ENCODE measurements around the gene PRRC2A.

Gene PRRC2A

DNA sequence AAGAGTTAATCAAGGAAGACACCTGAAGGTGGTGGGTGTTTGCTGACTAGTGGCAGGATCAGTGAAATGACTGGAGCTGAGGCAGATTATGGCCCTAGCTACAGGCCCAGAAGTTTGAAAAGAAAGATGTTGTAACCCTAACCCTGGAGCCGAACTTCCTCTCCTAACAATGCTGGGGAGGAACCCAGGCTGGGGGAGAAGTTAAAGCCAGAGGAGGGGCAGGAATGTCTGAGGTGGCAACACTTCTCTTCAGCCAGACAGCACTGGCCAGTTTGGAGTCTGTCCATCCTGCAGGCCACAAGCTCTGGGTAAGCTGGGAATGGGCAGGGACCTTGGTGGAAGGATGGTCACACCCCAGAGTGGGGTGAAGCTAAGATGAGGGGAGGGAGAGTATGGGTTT, 34.5 kb upstream of the PRRC2A start, which contains the start of gene LST1 (continued):
- no peak for TF ChIP-seq ZNF837 (tag by site-specific recombination; IDR thresholded peaks at IDR 0.05)

DNA sequence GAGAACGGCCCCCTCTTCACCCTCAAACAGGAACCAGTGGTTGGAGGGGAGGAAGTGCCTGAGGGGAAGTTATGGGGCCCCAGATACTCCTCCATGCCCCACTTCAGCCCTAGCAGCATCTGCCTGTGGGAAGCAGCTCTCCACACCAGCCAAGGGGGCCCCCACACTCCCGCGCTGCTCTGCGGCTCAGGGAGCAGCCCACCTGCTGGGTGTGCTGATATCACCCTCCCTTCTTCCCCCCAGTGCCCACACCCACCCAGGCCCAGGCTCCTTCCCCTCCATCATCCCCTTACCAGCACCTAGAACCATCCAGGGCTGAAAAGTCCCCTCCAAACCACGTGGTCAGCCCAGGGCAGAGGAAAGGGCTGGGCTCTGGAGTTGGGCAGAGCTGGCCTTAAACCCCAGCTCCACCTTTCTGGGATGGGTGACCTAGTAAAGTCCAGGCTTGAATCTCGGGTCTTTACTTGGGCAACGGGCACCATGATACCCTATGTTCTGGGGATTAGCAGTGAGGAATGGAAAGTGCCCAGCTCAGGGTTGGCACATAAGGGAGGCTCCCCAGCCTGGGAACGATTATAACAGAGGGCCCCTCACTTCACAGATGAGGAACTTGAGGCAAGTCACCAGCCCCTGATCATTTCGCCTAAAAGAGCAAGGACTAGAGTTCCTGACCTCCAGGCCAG, 33.8 kb upstream of the PRRC2A start:
- POLR2A ChIA-PET = interaction anchor here (0.5 to 0.8 kb wide), 2 partner anchors 12 to 46 kb away, joined by 3 read pairs; no protein-coding TSS in a partner anchor
- Histone ChIP-seq H3K36me3 (ENCODE audit: control insufficient read depth in 2 of 2, insufficient read depth in 1 of 2, low read length in 2 of 2) (no peaks in the 10 kb centered on the region), H3K9me3 (ENCODE audit: control insufficient read depth, insufficient read depth, low read depth, low read length) (no peaks in the 10 kb centered on the region), H3K4me3 (ENCODE audit: low read depth, low read length) (no peak overlapping the region), H3K27ac (ENCODE audit: extremely low read depth, low read depth, low read length) (no peak overlapping the region), H3K4me1 (ENCODE audit: control insufficient read depth, insufficient read depth, low read length) (no peaks in the 10 kb centered on the region)
- CTCF ChIA-PET = interaction anchor here (0.5 to 18.7 kb wide), 12 partner anchors 9 to 390 kb away, joined by 3 to 518 read pairs (median 4); partner anchors contain the start of genes ATP6V1G2 and NCR3
- TF ChIP-seq INSM2 (tag by site-specific recombination; IDR thresholded peaks at IDR 0.05) (no peak), KLF9 (tag by site-specific recombination; IDR thresholded peaks at IDR 0.05; ENCODE audit: low read depth) (no peak), ZNF843 (tag by site-specific recombination; IDR thresholded peaks at IDR 0.05) (no peak), ZNF112 (tag by site-specific recombination; IDR thresholded peaks at IDR 0.05) (no peak), ZNF549 (tag by site-specific recombination; IDR thresholded peaks at IDR 0.05) (no peak), ZFHX2 (tag by site-specific recombination; conservative IDR thresholded peaks at IDR 0.05) (peak; percentile 60), ZNF239 (tag by site-specific recombination; IDR thresholded peaks at IDR 0.05) (no peak), WT1 (tag by site-specific recombination; IDR thresholded peaks at IDR 0.05) (no peak), ZNF513 (tag by site-specific recombination; IDR thresholded peaks at IDR 0.05) (no peak), IKZF3 (tag by site-specific recombination; IDR thresholded peaks at IDR 0.05) (no peak), ZNF324 (tag by site-specific recombination; IDR thresholded peaks at IDR 0.05) (no peak), BCL11A (tag by site-specific recombination; IDR thresholded peaks at IDR 0.05; ENCODE audit: low read depth) (no peak), EGR2 (tag by site-specific recombination; IDR thresholded peaks at IDR 0.05; ENCODE audit: low read depth) (peak; percentile 54; the same call in 1 of the 2 replicates), ZNF596 (tag by site-specific recombination; IDR thresholded peaks at IDR 0.05) (no peak), ZNF518A (tag by site-specific recombination; conservative IDR thresholded peaks at IDR 0.05; ENCODE audit: low read depth) (no peak), ZNF335 (tag by site-specific recombination; conservative IDR thresholded peaks at IDR 0.05) (no peak)
- TF ChIP-seq, protein P1, sequence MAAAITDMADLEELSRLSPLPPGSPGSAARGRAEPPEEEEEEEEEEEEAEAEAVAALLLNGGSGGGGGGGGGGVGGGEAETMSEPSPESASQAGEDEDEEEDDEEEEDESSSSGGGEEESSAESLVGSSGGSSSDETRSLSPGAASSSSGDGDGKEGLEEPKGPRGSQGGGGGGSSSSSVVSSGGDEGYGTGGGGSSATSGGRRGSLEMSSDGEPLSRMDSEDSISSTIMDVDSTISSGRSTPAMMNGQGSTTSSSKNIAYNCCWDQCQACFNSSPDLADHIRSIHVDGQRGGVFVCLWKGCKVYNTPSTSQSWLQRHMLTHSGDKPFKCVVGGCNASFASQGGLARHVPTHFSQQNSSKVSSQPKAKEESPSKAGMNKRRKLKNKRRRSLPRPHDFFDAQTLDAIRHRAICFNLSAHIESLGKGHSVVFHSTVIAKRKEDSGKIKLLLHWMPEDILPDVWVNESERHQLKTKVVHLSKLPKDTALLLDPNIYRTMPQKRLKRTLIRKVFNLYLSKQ (tag by site-specific recombination; IDR thresholded peaks at IDR 0.05; ENCODE audit: borderline replicate concordance) = no peak
- TF ChIP-seq, protein P2, sequence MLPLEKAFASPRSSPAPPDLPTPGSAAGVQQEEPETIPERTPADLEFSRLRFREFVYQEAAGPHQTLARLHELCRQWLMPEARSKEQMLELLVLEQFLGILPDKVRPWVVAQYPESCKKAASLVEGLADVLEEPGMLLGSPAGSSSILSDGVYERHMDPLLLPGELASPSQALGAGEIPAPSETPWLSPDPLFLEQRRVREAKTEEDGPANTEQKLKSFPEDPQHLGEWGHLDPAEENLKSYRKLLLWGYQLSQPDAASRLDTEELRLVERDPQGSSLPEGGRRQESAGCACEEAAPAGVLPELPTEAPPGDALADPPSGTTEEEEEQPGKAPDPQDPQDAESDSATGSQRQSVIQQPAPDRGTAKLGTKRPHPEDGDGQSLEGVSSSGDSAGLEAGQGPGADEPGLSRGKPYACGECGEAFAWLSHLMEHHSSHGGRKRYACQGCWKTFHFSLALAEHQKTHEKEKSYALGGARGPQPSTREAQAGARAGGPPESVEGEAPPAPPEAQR (tag by site-specific recombination; IDR thresholded peaks at IDR 0.05) = no peak
- TF ChIP-seq, protein P3, sequence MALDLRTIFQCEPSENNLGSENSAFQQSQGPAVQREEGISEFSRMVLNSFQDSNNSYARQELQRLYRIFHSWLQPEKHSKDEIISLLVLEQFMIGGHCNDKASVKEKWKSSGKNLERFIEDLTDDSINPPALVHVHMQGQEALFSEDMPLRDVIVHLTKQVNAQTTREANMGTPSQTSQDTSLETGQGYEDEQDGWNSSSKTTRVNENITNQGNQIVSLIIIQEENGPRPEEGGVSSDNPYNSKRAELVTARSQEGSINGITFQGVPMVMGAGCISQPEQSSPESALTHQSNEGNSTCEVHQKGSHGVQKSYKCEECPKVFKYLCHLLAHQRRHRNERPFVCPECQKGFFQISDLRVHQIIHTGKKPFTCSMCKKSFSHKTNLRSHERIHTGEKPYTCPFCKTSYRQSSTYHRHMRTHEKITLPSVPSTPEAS (tag by site-specific recombination; IDR thresholded peaks at IDR 0.05) = no peak
- TF ChIP-seq, protein P4, sequence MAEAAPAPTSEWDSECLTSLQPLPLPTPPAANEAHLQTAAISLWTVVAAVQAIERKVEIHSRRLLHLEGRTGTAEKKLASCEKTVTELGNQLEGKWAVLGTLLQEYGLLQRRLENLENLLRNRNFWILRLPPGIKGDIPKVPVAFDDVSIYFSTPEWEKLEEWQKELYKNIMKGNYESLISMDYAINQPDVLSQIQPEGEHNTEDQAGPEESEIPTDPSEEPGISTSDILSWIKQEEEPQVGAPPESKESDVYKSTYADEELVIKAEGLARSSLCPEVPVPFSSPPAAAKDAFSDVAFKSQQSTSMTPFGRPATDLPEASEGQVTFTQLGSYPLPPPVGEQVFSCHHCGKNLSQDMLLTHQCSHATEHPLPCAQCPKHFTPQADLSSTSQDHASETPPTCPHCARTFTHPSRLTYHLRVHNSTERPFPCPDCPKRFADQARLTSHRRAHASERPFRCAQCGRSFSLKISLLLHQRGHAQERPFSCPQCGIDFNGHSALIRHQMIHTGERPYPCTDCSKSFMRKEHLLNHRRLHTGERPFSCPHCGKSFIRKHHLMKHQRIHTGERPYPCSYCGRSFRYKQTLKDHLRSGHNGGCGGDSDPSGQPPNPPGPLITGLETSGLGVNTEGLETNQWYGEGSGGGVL (tag by site-specific recombination; IDR thresholded peaks at IDR 0.05) = peak; percentile 79
